Mesendoderm (in vitro differentiated cells): Measurements from ENCODE around the gene PHOSPHO2.

Experiments used
- DNase-seq: peaks from one replicate; pipeline ENCODE4 v3.0.0; 2013
- H2AK5ac ChIP-seq: 2 replicates; pipeline ENCODE4 v1.6.1; 2013; ENCODE audit warnings: low read length, inconsistent platforms
- H2BK120ac ChIP-seq: 2 replicates; pipeline ENCODE4 v1.6.1; 2013; ENCODE audit warnings: low read depth, mild to moderate bottlenecking, low read length, moderate library complexity, mixed read lengths
- H2BK15ac ChIP-seq: replicated peaks from 2 replicates; pipeline ENCODE4 v1.6.1; 2013; ENCODE audit warnings: low read depth, mild to moderate bottlenecking, moderate library complexity
- H2BK5ac ChIP-seq: 2 replicates; pipeline ENCODE4 v1.6.1; 2013; ENCODE audit warnings: low read length, inconsistent platforms
- H3K18ac ChIP-seq: 2 replicates; pipeline ENCODE4 v1.6.1; 2013; ENCODE audit warnings: mild to moderate bottlenecking, low read length, mixed read lengths
- H3K23ac ChIP-seq: one replicate; pipeline ENCODE4 v1.6.1; 2013; ENCODE audit warnings: low read length
- H3K27ac ChIP-seq: 2 replicates; pipeline ENCODE4 v1.5.1; 2013; ENCODE audit warnings: low read depth, mild to moderate bottlenecking, inconsistent platforms, low read length, moderate library complexity
- H3K27me3 ChIP-seq: 2 replicates; pipeline ENCODE4 v1.6.1; 2013; ENCODE audit warnings: low read length, control low read depth, mild to moderate bottlenecking, inconsistent platforms; ENCODE audit not compliant: insufficient read depth, poor library complexity
- H3K36me3 ChIP-seq: 2 replicates; pipeline ENCODE4 v1.6.1; 2013; ENCODE audit warnings: low read length, inconsistent platforms; ENCODE audit not compliant: control insufficient read depth, insufficient read depth
- H3K4ac ChIP-seq: one replicate; pipeline ENCODE4 v1.6.1; 2013; ENCODE audit warnings: low read depth, mild to moderate bottlenecking, low read length, moderate library complexity
- H3K4me1 ChIP-seq: 2 replicates; pipeline ENCODE4 v1.6.1; 2013; ENCODE audit warnings: low read depth, low read length, inconsistent platforms; ENCODE audit not compliant: control insufficient read depth
- H3K4me2 ChIP-seq: 2 replicates; pipeline ENCODE4 v1.6.1; 2013; ENCODE audit warnings: low read length
- H3K4me3 ChIP-seq: 2 replicates; pipeline ENCODE4 v1.5.1; 2013; ENCODE audit warnings: mild to moderate bottlenecking, low read length
- H3K56ac ChIP-seq: one replicate; pipeline ENCODE4 v1.6.1; 2013; ENCODE audit warnings: low read length
- H3K79me1 ChIP-seq: 2 replicates; pipeline ENCODE4 v1.6.1; 2013; ENCODE audit warnings: low read length, inconsistent platforms
- H3K79me2 ChIP-seq: 2 replicates; pipeline ENCODE4 v1.6.1; 2013; ENCODE audit warnings: mild to moderate bottlenecking, low read length; ENCODE audit not compliant: control insufficient read depth, insufficient read depth
- H3K9ac ChIP-seq: 2 replicates; pipeline ENCODE4 v1.6.1; 2013; ENCODE audit warnings: low read length, inconsistent platforms
- H4K5ac ChIP-seq: one replicate; pipeline ENCODE4 v1.6.1; 2013; ENCODE audit warnings: low read length
- H4K8ac ChIP-seq: one replicate; pipeline ENCODE4 v1.6.1; 2013; ENCODE audit warnings: low read depth, mild to moderate bottlenecking, control low read depth, low read length, moderate library complexity
- WGBS: extraction: QIAGEN DNeasy Blood & Tissue Kit; methylation state at CpG from one replicate; pipeline ENCODE4 v1.1.7; 2013; ENCODE audit warnings: low lambda C conversion rate, missing lambda C conversion rate; ENCODE audit not compliant: insufficient coverage; ENCODE audit errors: extremely low coverage; 5-methylcytosine and 5-hydroxymethylcytosine counted together

The PHOSPHO2 gene

GRCh38 chr2:169658877-169659276 lies 35.4 kb upstream of the PHOSPHO2 start:
- no peak overlapping the region for H3K23ac ChIP-seq
- no peak overlapping the region for H2AK5ac ChIP-seq
- no peak overlapping the region for H3K56ac ChIP-seq
- H4K5ac ChIP-seq = no peak overlapping the region
- H3K27ac ChIP-seq = no peak overlapping the region
- H3K4ac ChIP-seq = no peak overlapping the region
- no peak overlapping the region for H2BK5ac ChIP-seq
- H3K36me3 ChIP-seq = no peaks in the 10 kb centered on the region
- no peak overlapping the region for H3K18ac ChIP-seq
- no peak overlapping the region for H4K8ac ChIP-seq
- no peak overlapping the region for H2BK15ac ChIP-seq
- no CpG with 5 or more reads among the region's 1 CpG for WGBS
- no peaks in the 10 kb centered on the region for H3K4me1 ChIP-seq
- no peak overlapping the region for H3K4me2 ChIP-seq
- H3K4me3 ChIP-seq = no peak overlapping the region
- H3K79me2 ChIP-seq = no peaks in the 10 kb centered on the region
- no peaks in the 10 kb centered on the region for H3K79me1 ChIP-seq
- no peak overlapping the region for H2BK120ac ChIP-seq
- no peak for DNase-seq
- H3K9ac ChIP-seq = no peak overlapping the region
- no peaks in the 10 kb centered on the region for H3K27me3 ChIP-seq

GRCh38 chr2:169659320-169659719 lies 34.9 kb upstream of the PHOSPHO2 start:
- no peak overlapping the region for H2BK120ac ChIP-seq
- no peak overlapping the region for H2AK5ac ChIP-seq
- H4K5ac ChIP-seq = no peak overlapping the region
- no peak overlapping the region for H3K4me2 ChIP-seq
- H3K4me3 ChIP-seq = no peak overlapping the region
- no peaks in the 10 kb centered on the region for H3K79me1 ChIP-seq
- no CpG with 5 or more reads among the region's 1 CpG for WGBS
- H3K23ac ChIP-seq = no peak overlapping the region
- DNase-seq = no peak
- no peak overlapping the region for H3K4ac ChIP-seq
- no peaks in the 10 kb centered on the region for H3K79me2 ChIP-seq
- no peak overlapping the region for H3K56ac ChIP-seq
- no peak overlapping the region for H3K9ac ChIP-seq
- H3K27ac ChIP-seq = no peak overlapping the region
- H2BK15ac ChIP-seq = no peak overlapping the region
- no peak overlapping the region for H2BK5ac ChIP-seq
- H3K27me3 ChIP-seq = no peaks in the 10 kb centered on the region
- no peak overlapping the region for H4K8ac ChIP-seq
- H3K36me3 ChIP-seq = no peaks in the 10 kb centered on the region
- H3K4me1 ChIP-seq = no peaks in the 10 kb centered on the region
- no peak overlapping the region for H3K18ac ChIP-seq

- H2BK15ac ChIP-seq = no peak overlapping the region
- no peaks in the 10 kb centered on the region for H3K4me1 ChIP-seq
- no peak overlapping the region for H4K8ac ChIP-seq
- no peaks in the 10 kb centered on the region for H3K79me1 ChIP-seq
- no peak overlapping the region for H3K27ac ChIP-seq
- no peak overlapping the region for H3K4me2 ChIP-seq
- H3K4ac ChIP-seq = no peak overlapping the region
- H3K18ac ChIP-seq = no peak overlapping the region
- no peak overlapping the region for H3K56ac ChIP-seq
- H3K4me3 ChIP-seq = no peak overlapping the region
- H2AK5ac ChIP-seq = no peak overlapping the region
- no peak overlapping the region for H2BK120ac ChIP-seq
- H4K5ac ChIP-seq = no peak overlapping the region
- H3K23ac ChIP-seq = no peak overlapping the region
- H3K36me3 ChIP-seq = no peaks in the 10 kb centered on the region
- no peak overlapping the region for H2BK5ac ChIP-seq
- no peak for DNase-seq
- H3K9ac ChIP-seq = no peak overlapping the region
- no CpG with 5 or more reads among the region's 3 CpGs for WGBS
- no peaks in the 10 kb centered on the region for H3K27me3 ChIP-seq
- no peaks in the 10 kb centered on the region for H3K79me2 ChIP-seq
Observed at GRCh38 chr2:169661265-169661664, 33.0 kb upstream of the PHOSPHO2 start.

GRCh38 chr2:169662744-169663143 lies 31.5 kb upstream of the PHOSPHO2 start:
- Histone ChIP-seq H3K36me3 (no peaks in the 10 kb centered on the region), H3K4me3 (no peak overlapping the region), H4K5ac (no peak overlapping the region), H3K79me2 (no peaks in the 10 kb centered on the region), H3K4me1 (no peaks in the 10 kb centered on the region), H2BK15ac (no peak overlapping the region), H2BK5ac (no peak overlapping the region), H2AK5ac (no peak overlapping the region), H3K23ac (no peak overlapping the region), H3K79me1 (no peaks in the 10 kb centered on the region), H3K4ac (no peak overlapping the region), H3K56ac (no peak overlapping the region), H3K4me2 (no peak overlapping the region), H4K8ac (no peak overlapping the region), H3K27me3 (no peaks in the 10 kb centered on the region), H3K27ac (no peak overlapping the region), H3K9ac (no peak overlapping the region), H3K18ac (no peak overlapping the region), H2BK120ac (no peak overlapping the region)
- WGBS = no CpG with 5 or more reads among the region's 1 CpG
- DNase-seq = no peak

- H3K18ac ChIP-seq = no peak overlapping the region
- WGBS = no CpG with 5 or more reads among the region's 3 CpGs
Observed at GRCh38 chr2:169663247-169663646, 31.0 kb upstream of the PHOSPHO2 start.

GRCh38 chr2:169664600-169664977 lies 29.7 kb upstream of the PHOSPHO2 start:
- Histone ChIP-seq H3K36me3 (no peaks in the 10 kb centered on the region), H3K4me3 (no peak overlapping the region), H3K4ac (no peak overlapping the region), H4K5ac (no peak overlapping the region), H3K23ac (no peak overlapping the region), H3K4me1 (no peaks in the 10 kb centered on the region), H3K18ac (no peak overlapping the region), H3K4me2 (no peak overlapping the region), H3K27me3 (no peaks in the 10 kb centered on the region), H3K79me1 (no peaks in the 10 kb centered on the region), H3K56ac (no peak overlapping the region), H3K27ac (no peak overlapping the region), H2AK5ac (no peak overlapping the region), H2BK120ac (no peak overlapping the region), H2BK15ac (no peak overlapping the region), H4K8ac (no peak overlapping the region), H2BK5ac (no peak overlapping the region), H3K79me2 (no peaks in the 10 kb centered on the region), H3K9ac (no peak overlapping the region)
- no CpG with 5 or more reads among the region's 1 CpG for WGBS
- peak; percentile 27 for DNase-seq

More at GRCh38 chr2:169663247-169663646, 31.0 kb upstream of the PHOSPHO2 start:
- Histone ChIP-seq H3K79me1 (no peaks in the 10 kb centered on the region), H2BK120ac (no peak overlapping the region), H2BK15ac (no peak overlapping the region), H3K27me3 (no peaks in the 10 kb centered on the region), H3K4me1 (no peaks in the 10 kb centered on the region), H3K79me2 (no peaks in the 10 kb centered on the region), H3K36me3 (no peaks in the 10 kb centered on the region), H3K4me2 (no peak overlapping the region), H2AK5ac (no peak overlapping the region), H4K8ac (no peak overlapping the region), H2BK5ac (no peak overlapping the region), H3K4ac (no peak overlapping the region), H3K9ac (no peak overlapping the region), H3K27ac (no peak overlapping the region), H3K56ac (no peak overlapping the region), H3K4me3 (no peak overlapping the region), H3K23ac (no peak overlapping the region), H4K5ac (no peak overlapping the region)
- no peak for DNase-seq
